Right cardiac atrium (tissue), 5 donors: ENCODE results near the gene C1QTNF9B. TPM values are rescaled to one million over a fixed set of nuclear protein-coding genes. Genes with fewer than 3 reads are reported as not detected.
"Not testable (repeated sequence)": the region's sequence is repeated elsewhere in the genome, so short reads cannot be mapped to it uniquely, and the experiment has no call there.

ENCODE experiments used
- ATAC-seq, 2 donors: fragments of 200-7000 bp; cut with Tn5 transposase; one replicate each; pipeline versions ENCODE4 v1.8.0 to v1.9.1; 2020; ENCODE audit warnings: moderate library complexity in 2 of 2, mild to moderate bottlenecking in 1 of 2
- DNase-seq, 3 donors: peaks; one replicate each; pipeline ENCODE4 v3.0.0-alpha.2; 2020
- H3K27ac ChIP-seq: one replicate; pipeline ENCODE4 v1.5.1; 2013; ENCODE audit warnings: mild to moderate bottlenecking, low read length, control low read depth, moderate library complexity
- H3K27me3 ChIP-seq: one replicate; pipeline ENCODE4 v1.6.1; 2013; ENCODE audit not compliant: control insufficient read depth, insufficient read depth
- H3K4me1 ChIP-seq: one replicate; pipeline ENCODE4 v1.6.1; 2013; ENCODE audit warnings: low read length; ENCODE audit not compliant: control insufficient read depth, insufficient read depth
- H3K4me3 ChIP-seq: one replicate; pipeline ENCODE4 v1.5.1; 2013; ENCODE audit warnings: low read length, control low read depth
- H3K9me3 ChIP-seq: one replicate; pipeline ENCODE4 v1.6.1; 2013; ENCODE audit warnings: low read length; ENCODE audit not compliant: control insufficient read depth
- WGBS: extraction: QIAGEN DNeasy Blood & Tissue Kit; methylation state at CpG from one replicate; pipeline ENCODE4 v1.1.7; 2013; 5-methylcytosine and 5-hydroxymethylcytosine counted together
- intact Hi-C, 4 donors: fragments of 100-400 bp; cut with DNase I; formaldehyde crosslinking; loops; one replicate each; pipeline versions ENCODE4 v1.11.0 to v1.14.0; 2022 to 2023
- long read RNA-seq, 4 donors: library from polyadenylated mRNA; unstranded; transcript quantifications; one replicate each; pipeline ENCODE4 v2.0.0, GENCODE V29; 2020 to 2021
- polyA plus RNA-seq: library from polyadenylated mRNA; stranded (reverse); fragments of 200-250 nt; gene quantifications from one replicate; pipeline ENCODE4 v1.2.3, GENCODE V29; 2013
- total RNA-seq, 4 donors: library from RNA; stranded (reverse); fragmentation: NEBNext Ultra II Directional; extraction: Animal tissue kit (Norgen Biotek cat#: 25700); gene quantifications; one replicate each; pipeline ENCODE4 v1.2.1, GENCODE V29; 2021
- donor health status: healthy with polysubstance abuse.
- donor health status: DM: no; HTN: yes; CAD: no.
- donor health status: DM: no; HTN: no; CAD: no.
- donor health status: DM: no; HTN: yes; CAD: no; lungs with severe emphysema.
- donor health status: DM: yes; HTN: yes; CAD: no.

Gene C1QTNF9B
- under 1 TPM in 1 of 4 donors, not detected in 3; 0.34 TPM for total RNA-seq
- 1.2 TPM for polyA plus RNA-seq
- long read RNA-seq, donor 1: 0 reads
- long read RNA-seq, donor 2: 0 reads
- long read RNA-seq, donor 3: 0 reads
- long read RNA-seq, donor 4: 0 reads

GRCh38 chr13:23897452-23897919 is at the start of gene C1QTNF9B:
TSS of gene C1QTNF9B (minus strand) at chr13:23897502.
- intact Hi-C loops, H3K27me3 ChIP-seq, H3K4me3 ChIP-seq, H3K9me3 ChIP-seq, H3K4me1 ChIP-seq, DNase-seq, ATAC-seq, H3K27ac ChIP-seq: not testable (repeated sequence)
- WGBS: 82% methylated on average over 3 of the region's 3 CpGs

DNA sequence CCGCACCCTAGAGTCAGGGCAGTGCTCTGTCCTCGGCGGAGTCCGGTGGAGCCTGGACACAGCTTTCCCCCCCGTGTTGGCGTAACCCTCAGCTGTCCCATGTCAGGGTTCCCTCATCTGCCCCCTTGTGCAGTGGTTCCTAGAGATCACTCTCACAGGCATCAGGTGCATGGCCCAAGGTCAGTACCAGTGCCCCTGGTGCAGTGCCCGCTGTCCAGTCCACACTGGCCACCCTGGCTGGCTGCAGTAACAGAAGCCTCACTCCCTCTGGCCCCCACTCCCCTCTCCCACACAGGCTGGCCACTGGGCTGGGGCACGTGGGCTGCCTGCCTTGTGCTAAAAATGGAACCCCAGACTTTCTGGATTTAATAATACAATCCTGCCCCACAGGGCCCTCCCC is 49.6 kb upstream of the C1QTNF9B start:
- ATAC-seq (no peak), DNase-seq (no peak)
- Histone ChIP-seq H3K27me3 (no peaks in the 10 kb centered on the region), H3K9me3 (no peaks in the 10 kb centered on the region), H3K4me3 (no peak overlapping the region), H3K27ac (no peak overlapping the region), H3K4me1 (no peaks in the 10 kb centered on the region)
- intact Hi-C loops: no loop called here
- 91% methylated on average over 8 of the region's 8 CpGs for WGBS

DNA sequence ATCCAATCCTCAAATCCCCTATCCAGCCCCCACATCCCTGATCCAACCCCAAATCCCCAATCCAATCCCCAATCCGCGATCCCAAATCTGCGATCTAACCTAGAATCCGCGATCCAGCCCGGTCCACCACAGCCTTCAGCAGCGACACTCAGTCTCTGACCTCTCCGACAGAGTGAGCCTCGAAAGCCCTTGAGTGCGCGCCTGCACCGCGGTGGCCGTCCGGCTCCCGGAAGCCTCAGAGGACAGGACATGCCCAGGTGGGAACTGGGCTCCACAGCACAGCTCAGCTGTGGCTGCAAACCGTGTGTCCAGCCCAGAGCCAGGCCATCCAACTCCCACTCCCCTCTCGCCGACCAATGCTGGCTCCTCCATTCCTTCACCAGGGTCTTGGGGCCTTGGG is 48.8 kb upstream of the C1QTNF9B start:
- Histone ChIP-seq H3K4me3 (no peak overlapping the region), H3K27me3 (no peaks in the 10 kb centered on the region), H3K4me1 (no peaks in the 10 kb centered on the region), H3K27ac (no peak overlapping the region), H3K9me3 (no peaks in the 10 kb centered on the region)
- WGBS: 73% methylated on average over 19 of the region's 19 CpGs
- DNase-seq: peak in 1 of 3 donors; percentile 54
- no peak for ATAC-seq
- intact Hi-C loops: no loop called here

GRCh38 chr13:23945612-23946011 is 48.3 kb upstream of the C1QTNF9B start:
- WGBS: 71% methylated on average over 28 of the region's 28 CpGs
- no peak overlapping the region for H3K4me3 ChIP-seq
- intact Hi-C loops: no loop called here
- H3K4me1 ChIP-seq: no peaks in the 10 kb centered on the region
- no peak overlapping the region for H3K27ac ChIP-seq
- ATAC-seq: peak; percentile 32 to 47
- no peaks in the 10 kb centered on the region for H3K9me3 ChIP-seq
- DNase-seq: peak in 1 of 3 donors; percentile 53
- H3K27me3 ChIP-seq: no peaks in the 10 kb centered on the region

- no peak overlapping the region for H3K4me3 ChIP-seq
- ATAC-seq (no peak), DNase-seq (no peak)
- H3K4me1 ChIP-seq: no peaks in the 10 kb centered on the region
- WGBS: 74% methylated on average over 3 of the region's 3 CpGs
- intact Hi-C loops: no loop called here
- H3K27me3 ChIP-seq: no peaks in the 10 kb centered on the region
- no peaks in the 10 kb centered on the region for H3K9me3 ChIP-seq
- no peak overlapping the region for H3K27ac ChIP-seq
Measured at GRCh38 chr13:23941211-23941610, 43.9 kb upstream of the C1QTNF9B start.

DNA sequence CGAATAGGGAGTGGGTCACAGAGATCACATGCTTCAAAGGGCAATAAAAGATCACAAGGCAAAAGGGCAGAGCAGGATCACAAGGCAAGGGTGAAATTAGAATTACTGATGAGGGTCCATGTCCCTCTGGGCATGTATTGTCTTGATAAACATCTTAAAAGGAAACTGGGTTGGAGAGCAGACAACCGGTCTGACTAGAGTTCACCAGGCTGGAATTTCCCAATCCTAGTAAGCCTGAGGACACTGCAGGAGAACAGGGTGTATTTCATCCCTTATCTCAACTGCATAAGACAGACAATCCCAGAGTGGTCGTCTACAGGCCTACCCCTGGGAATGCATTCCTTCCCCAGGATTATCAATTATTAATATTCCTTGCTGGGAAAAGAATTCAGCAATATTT is 42.4 kb upstream of the C1QTNF9B start:
- H3K4me3 ChIP-seq, DNase-seq, H3K9me3 ChIP-seq, H3K4me1 ChIP-seq, H3K27ac ChIP-seq, intact Hi-C loops, H3K27me3 ChIP-seq, ATAC-seq: not testable (repeated sequence)
- WGBS: 56% methylated on average over 3 of the region's 3 CpGs

DNA sequence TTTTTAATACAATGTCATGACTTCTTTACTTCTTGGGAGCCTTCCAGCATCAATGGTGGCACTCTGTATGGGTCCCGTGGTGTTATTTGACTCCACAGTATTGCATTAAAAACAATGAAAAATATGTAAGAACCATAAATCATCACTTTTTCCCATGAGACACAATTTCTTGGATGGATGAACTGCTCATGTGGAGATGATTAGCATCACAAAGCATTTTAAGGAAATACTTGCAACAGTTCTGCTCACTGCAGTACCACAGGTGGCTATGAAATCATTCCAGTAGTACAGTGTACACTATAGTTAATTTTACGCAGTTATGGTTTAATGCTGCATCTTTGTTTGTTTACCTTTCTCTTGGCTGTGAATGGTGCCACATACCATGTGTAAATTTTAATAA is 37.2 kb upstream of the C1QTNF9B start:
- Histone ChIP-seq H3K27me3 (no peaks in the 10 kb centered on the region), H3K4me1 (no peaks in the 10 kb centered on the region), H3K27ac (no peak overlapping the region), H3K4me3 (no peak overlapping the region), H3K9me3 (no peaks in the 10 kb centered on the region)
- ATAC-seq (no peak), DNase-seq (no peak)
- 86% methylated on average over 2 of the region's 2 CpGs for WGBS
- intact Hi-C loops: no loop called here

DNA sequence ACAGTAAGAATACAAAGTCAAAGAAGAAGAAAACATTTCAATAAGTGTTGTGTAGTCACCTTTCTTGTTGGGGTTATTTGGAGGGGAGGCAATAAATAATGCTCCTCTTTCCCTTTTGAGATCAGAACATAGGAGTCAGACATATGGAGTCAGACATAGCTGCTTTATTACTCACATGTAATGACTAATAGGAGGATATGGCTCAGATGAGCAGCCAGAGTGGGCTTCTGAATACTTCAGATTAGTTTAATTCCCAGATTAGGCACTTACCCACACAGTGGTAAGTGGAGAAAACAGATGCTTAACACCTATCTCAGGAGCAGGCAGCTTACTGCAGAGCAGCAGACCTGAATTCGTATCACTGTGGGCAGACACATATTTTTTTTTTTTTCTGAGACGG is 31.7 kb upstream of the C1QTNF9B start:
- H3K27me3 ChIP-seq: no peaks in the 10 kb centered on the region
- no peaks in the 10 kb centered on the region for H3K9me3 ChIP-seq
- ATAC-seq (no peak), DNase-seq (no peak)
- intact Hi-C loops: loop anchor here in 1 of 4 donors (10.0 kb wide), 1 partner anchor 86 kb away; no protein-coding TSS in a partner anchor
- H3K27ac ChIP-seq: no peak overlapping the region
- 92% methylated on average over 2 of the region's 2 CpGs for WGBS
- no peak overlapping the region for H3K4me3 ChIP-seq
- H3K4me1 ChIP-seq: no peaks in the 10 kb centered on the region

GRCh38 chr13:23923031-23923430 is 25.7 kb upstream of the C1QTNF9B start:
- Histone ChIP-seq H3K4me1 (no peaks in the 10 kb centered on the region), H3K27me3 (no peaks in the 10 kb centered on the region), H3K9me3 (no peaks in the 10 kb centered on the region), H3K27ac (no peak overlapping the region), H3K4me3 (no peak overlapping the region)
- WGBS: 80% methylated on average over 1 of the region's 1 CpG
- no peak for DNase-seq
- ATAC-seq: no peak
- intact Hi-C loops: loop anchor here in 3 of 4 donors (5.0 to 10.0 kb wide), 3 partner anchors 92 to 299 kb away; no protein-coding TSS in a partner anchor

GRCh38 chr13:23922005-23922932 is 25.0 kb upstream of the C1QTNF9B start:
- intact Hi-C loops: loop anchor here in 3 of 4 donors (5.0 to 10.0 kb wide), 3 partner anchors 93 to 300 kb away; no protein-coding TSS in a partner anchor
- WGBS: 61% methylated on average over 5 of the region's 5 CpGs
- H3K27ac ChIP-seq: no peak overlapping the region
- no peaks in the 10 kb centered on the region for H3K27me3 ChIP-seq
- ATAC-seq: peak in 1 of 2 donors; percentile 49
- H3K9me3 ChIP-seq: no peaks in the 10 kb centered on the region
- no peak overlapping the region for H3K4me3 ChIP-seq
- H3K4me1 ChIP-seq: no peaks in the 10 kb centered on the region
- no peak for DNase-seq

GRCh38 chr13:23921451-23921888 is 24.2 kb upstream of the C1QTNF9B start:
- ATAC-seq: peak in 1 of 2 donors; percentile 49

More at GRCh38 chr13:23921451-23921888, 24.2 kb upstream of the C1QTNF9B start:
- H3K9me3 ChIP-seq: no peaks in the 10 kb centered on the region
- 6% methylated on average over 2 of the region's 2 CpGs for WGBS
- no peak for DNase-seq
- H3K27ac ChIP-seq: no peak overlapping the region
- no peaks in the 10 kb centered on the region for H3K27me3 ChIP-seq
- no peaks in the 10 kb centered on the region for H3K4me1 ChIP-seq
- intact Hi-C loops: loop anchor here (2.0 to 10.0 kb wide), 4 partner anchors 93 to 301 kb away; no protein-coding TSS in a partner anchor
- H3K4me3 ChIP-seq: no peak overlapping the region
